Neutrophil (primary cell): Measurements from ENCODE around the gene LZTR1.
"Not testable (repeated sequence)": the region's sequence is repeated elsewhere in the genome, so short reads cannot be mapped to it uniquely, and the experiment has no call there.

Experiments
- H3K27ac ChIP-seq: fragments of 200-600 bp; sonication (generic); 2 replicates; pipeline ENCODE4 v1.5.1; 2016; ENCODE audit warnings: mild to moderate bottlenecking, moderate library complexity
- H3K27me3 ChIP-seq: fragments of 200-600 bp; sonication (generic); 2 replicates; pipeline ENCODE4 v1.6.0; 2016; ENCODE audit warnings: mild to moderate bottlenecking
- H3K36me3 ChIP-seq: fragments of 200-600 bp; sonication (generic); 2 replicates; pipeline ENCODE4 v1.5.1; 2017
- H3K4me1 ChIP-seq, 2 experiments: fragments of 200-600 bp in 1 of 2; sonication (generic) in 1 of 2; 1 replicate in 1 of 2; 2 replicates in 1 of 2; pipeline versions ENCODE4 v1.5.1 to v1.6.1; 2013 to 2016; ENCODE audit warnings: low read depth in 1 of 2, low read length in 1 of 2, mild to moderate bottlenecking in 1 of 2, moderate library complexity in 1 of 2; ENCODE audit not compliant: control insufficient read depth in 1 of 2, insufficient read depth in 1 of 2
- H3K4me3 ChIP-seq, 2 experiments: fragments of 200-600 bp in 1 of 2; sonication (generic) in 1 of 2; 1 replicate in 1 of 2; 2 replicates in 1 of 2; pipeline ENCODE4 v1.5.1; 2013 to 2016; ENCODE audit warnings: low read depth in 1 of 2, low read length in 1 of 2, mild to moderate bottlenecking in 1 of 2, moderate library complexity in 1 of 2
- H3K9me3 ChIP-seq: fragments of 200-600 bp; sonication (generic); 2 replicates; pipeline ENCODE4 v1.5.1; 2016
- CTCF ChIP-seq: fragments of 200-600 bp; sonication (generic); IDR thresholded peaks from 2 replicates; pipeline ENCODE4 v1.5.1; 2016; ENCODE audit warnings: antibody characterized with exemption

LZTR1 gene

DNA sequence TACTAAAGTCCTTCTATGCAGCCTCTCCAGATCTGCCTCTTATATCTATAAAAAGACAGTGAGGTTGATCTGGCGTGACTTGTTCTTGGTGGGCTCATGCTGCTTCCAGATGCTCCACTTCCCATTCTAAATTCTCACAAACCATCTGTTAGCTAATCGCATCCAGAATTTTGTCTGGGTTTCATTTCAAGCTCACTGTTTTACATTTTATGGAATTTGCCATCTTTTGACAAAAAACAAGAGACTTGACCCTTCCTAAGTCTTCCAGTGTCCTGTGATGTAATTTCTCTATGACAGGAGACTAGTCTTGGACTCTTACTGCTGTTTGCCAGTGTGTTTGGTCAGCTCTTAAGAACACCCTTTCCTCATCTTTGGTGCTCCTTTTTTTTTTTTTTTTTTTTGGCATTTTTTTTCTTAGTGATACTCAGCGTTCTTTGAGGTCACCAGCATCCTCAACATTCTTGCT, 41.9 kb upstream of the LZTR1 start:
- Histone ChIP-seq H3K36me3 (peaks cover 28% of the 10 kb centered on the region), H3K27ac (no peak overlapping the region), H3K4me3 (no peak overlapping the region), H3K4me1 (no peaks in the 10 kb centered on the region), H3K9me3 (no peaks in the 10 kb centered on the region), H3K27me3 (no peaks in the 10 kb centered on the region)
- no peak for TF ChIP-seq CTCF

- H3K27me3 ChIP-seq, result no peaks in the 10 kb centered on the region
- H3K9me3 ChIP-seq, result no peaks in the 10 kb centered on the region
- H3K4me1 ChIP-seq, result no peaks in the 10 kb centered on the region
- no peak overlapping the region for H3K4me3 ChIP-seq
- no peak overlapping the region for H3K27ac ChIP-seq
- TF ChIP-seq CTCF, result no peak
- H3K36me3 ChIP-seq, result peaks cover 21% of the 10 kb centered on the region
Observed at GRCh38 chr22:20940904-20941385, 41.2 kb upstream of the LZTR1 start.

GRCh38 chr22:20942203-20942902, 39.7 kb upstream of the LZTR1 start:
- H3K27me3 ChIP-seq, H3K4me1 ChIP-seq, H3K36me3 ChIP-seq, H3K9me3 ChIP-seq, H3K27ac ChIP-seq, H3K4me3 ChIP-seq: not testable (repeated sequence)

DNA sequence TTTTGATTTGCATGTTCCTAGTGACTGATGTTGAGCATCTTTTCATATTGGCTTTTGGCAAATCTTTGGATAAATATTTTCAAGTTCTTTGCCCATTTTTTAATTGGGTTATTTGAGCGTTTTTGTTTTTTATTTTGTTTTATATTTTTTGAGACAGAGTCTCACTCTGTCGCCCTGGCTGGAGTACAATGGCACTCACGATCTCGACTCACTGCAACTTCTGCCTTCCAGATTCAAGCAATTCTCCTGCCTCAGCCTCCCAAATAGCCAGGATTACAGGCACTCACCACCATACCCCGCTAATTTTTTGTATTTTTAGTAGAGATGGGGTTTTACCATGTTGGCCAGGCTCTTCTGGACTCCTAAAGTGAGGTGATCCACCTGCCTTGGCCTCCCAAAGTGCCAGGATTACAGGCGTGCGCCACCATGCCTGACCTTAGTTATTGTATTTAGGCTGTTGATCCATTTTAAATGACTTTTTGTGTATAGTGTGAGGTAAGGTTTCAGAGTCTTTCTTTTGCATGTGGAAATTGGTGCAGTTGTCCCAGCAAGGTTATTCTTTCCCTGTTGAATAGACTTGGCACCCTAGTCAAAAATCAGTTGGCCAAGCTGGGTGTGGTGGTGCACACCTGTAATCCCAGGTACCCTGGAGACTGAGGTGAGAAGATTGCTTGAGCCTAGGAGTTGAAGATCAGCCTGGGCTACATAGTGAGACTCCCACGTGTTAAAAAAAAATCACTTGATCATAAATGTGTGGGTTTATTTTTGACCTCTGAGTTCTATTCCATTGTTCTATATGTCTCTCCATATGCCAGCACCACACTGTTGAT, 38.8 kb upstream of the LZTR1 start:
- TF ChIP-seq CTCF, result no peak
- Histone ChIP-seq H3K4me3 (no peak overlapping the region), H3K36me3 (peaks cover 5% of the 10 kb centered on the region)

GRCh38 chr22:20944042-20944441, 38.1 kb upstream of the LZTR1 start:
- H3K27me3 ChIP-seq, result no peaks in the 10 kb centered on the region

More for the DNA sequence above, 38.8 kb upstream of the LZTR1 start:
- no peaks in the 10 kb centered on the region for H3K27me3 ChIP-seq
- no peaks in the 10 kb centered on the region for H3K4me1 ChIP-seq
- H3K27ac ChIP-seq, result no peak overlapping the region
- H3K9me3 ChIP-seq, result no peaks in the 10 kb centered on the region

More at GRCh38 chr22:20944042-20944441, 38.1 kb upstream of the LZTR1 start:
- Histone ChIP-seq H3K4me3 (no peak overlapping the region), H3K9me3 (no peaks in the 10 kb centered on the region), H3K36me3 (peaks cover 8% of the 10 kb centered on the region), H3K27ac (no peak overlapping the region), H3K4me1 (no peaks in the 10 kb centered on the region)
- TF ChIP-seq CTCF, result no peak
